GM18861 (cell line): ENCODE data around the gene SGK1.

Source experiments
- ATAC-seq: cut with Tn5 transposase; IDR thresholded peaks from one replicate; pipeline ENCODE4 v1.9.1; 2021; ENCODE audit not compliant: unreplicated experiment

Gene SGK1

DNA sequence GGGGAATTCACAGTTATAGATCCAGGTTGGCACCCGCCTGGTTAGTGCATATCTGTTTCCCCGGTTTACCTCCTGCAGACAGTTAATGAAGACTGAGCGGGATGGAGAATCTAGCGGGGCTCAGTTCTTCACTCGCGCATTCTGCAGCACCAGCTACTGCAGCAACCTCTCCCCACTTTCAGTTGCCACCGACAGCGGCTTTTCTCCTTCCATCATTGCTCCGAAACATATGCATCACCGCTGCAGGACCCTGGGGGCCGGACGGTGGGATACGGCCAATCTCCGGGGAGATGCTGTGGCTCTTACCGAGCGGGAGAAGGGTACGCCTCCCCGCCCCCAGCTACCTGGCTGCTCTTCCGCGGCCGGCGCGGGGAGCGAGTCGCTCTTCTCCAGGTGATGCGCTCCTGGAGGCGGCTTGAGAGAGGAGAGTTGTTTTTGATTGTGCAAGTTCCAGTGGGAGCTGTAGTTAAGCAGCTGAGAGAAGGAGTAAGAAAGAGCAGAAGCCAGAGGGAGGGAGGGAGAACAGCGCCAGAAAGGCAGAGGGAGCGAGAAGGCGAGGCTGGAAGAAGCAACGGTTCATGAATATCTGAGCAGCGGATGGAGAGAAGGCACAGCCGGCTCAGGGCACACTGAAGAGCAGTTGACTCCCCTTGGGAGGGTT is at the start of gene SGK1:
SGK1 (minus strand) TSS at position 642 of the 661 bp plus-strand sequence. CDS start 652 bp downstream, outside the sequence.
- no peak for ATAC-seq

DNA sequence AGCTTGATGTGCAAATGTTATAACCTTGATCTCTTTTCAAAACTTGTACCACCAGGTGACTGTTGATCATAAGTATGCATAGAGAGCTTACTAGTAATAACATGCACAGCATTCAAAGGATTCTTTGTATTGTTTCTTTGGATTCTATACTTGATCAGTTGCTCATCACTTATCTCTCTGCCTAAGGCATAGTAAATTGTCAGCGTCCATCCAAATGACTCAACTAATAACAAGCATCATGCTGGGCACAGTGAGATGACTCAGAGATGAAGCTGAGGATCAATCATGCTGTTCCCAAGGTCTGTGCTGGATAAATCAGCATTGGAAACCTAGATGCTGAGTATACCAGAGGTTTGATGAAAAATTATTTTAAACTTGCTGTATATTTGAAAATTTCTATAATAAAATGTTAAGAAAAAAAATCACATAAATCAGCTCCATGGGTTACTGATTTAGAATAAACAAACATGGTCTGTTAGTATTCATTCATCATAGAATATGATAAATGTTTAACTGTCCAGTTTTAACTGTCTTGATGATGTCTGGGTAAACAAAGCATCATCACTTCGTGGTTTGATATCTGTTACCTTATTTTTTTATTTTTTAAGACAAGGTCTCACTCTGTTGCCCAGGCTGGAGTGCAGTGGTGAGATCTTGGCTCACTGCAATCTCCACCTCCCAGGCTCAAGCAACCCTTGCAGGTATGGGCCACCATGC is 45.6 kb upstream of the SGK1 start:
- ATAC-seq, result no peak

DNA sequence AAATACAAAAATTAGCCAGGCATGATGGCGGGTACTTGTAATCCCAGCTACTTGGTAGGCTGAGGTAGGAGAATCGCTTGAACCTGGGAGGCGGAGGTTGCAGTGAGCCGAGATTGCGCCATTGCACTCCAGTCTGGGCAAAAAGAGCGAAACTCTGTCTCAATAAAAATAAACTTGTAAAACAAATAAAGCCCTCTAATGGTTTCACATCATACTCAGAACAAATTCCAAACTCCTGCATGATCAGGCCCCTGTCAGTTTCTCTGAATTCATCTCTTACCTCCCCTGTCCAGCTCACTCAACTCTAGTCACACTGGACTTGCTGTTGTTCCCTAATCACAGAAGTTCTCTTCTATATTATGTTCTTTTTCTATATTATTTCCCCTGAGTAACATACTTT is 43.1 kb upstream of the SGK1 start:
- no peak for ATAC-seq

DNA sequence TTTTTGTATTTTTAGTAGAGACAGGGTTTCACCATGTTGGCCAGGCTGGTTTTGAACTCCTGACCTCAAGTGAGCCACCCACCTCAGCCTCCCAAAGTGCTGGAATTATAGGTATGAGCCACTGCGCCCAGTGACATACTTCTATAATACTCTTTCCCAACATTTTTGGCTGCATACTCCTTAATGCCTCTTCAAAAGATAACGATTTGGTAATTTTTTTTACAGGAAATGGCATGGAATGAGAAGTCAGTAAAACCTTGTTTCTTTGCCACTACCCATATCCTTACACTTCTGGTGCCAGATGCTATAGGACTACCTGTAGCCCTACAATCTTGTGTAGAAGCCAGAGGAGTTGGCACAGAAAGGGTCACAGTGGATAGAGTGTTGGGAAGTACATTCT is 41.4 kb upstream of the SGK1 start:
- no peak for ATAC-seq

DNA sequence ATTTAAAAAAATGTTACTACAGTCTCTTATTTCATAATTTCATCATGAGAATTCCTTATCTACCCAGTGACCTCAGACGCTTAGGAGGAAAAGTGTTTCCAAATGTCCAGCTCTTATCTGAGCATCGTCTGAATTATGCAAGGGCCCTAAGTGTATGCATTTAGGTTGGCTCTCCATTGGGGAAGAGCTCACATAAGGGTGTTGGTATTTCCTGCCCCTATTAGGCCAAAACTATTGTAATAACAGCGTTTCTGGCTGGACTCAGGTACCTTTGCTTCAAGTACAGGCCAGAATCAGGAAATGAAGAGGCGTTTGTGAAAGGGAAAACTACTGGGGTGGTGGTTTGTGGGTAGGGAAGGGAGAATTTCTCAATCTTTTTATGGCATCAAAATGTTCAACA is 40.4 kb upstream of the SGK1 start:
- no peak for ATAC-seq

DNA sequence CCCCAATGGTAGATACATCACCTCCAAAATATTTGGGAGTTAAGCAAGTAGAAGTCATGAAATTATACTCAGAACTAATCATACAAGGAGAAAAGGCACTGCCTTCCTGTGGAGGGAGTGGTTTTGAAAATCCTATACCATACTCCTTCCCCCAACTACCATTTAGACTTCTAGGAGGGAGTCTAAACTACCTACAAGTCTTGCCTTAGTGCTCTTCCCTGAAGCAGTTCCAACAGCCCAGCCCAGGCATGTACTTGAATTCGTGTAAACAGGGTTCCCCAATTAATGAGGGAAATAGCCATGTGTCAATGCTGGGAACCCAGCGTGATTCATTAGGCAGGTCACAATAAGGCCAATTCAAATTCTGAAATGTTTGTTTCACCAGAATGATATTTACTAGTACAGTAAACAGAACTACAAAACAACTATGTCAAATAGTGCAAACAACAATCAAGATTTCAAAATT is 39.1 kb upstream of the SGK1 start:
- ATAC-seq, result no peak

DNA sequence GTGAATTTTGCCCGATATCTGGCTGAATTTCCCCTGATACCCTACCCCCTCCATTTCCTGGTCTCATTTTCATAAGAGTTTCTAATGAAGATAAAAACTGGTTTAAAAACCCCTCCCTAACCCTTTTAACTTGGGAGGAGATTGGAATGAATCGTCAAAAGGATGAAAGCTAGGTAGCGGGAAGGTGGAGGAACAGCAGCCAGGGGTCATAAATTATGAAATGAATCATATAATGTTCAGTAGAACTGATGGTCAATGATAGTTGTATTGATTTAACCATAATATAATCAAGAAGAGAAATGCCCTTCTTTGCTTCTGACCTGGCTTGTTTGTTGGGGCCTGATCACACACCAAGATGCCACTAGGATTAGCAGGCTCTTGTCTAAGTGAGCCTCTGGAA is 38.5 kb upstream of the SGK1 start:
- no peak for ATAC-seq

DNA sequence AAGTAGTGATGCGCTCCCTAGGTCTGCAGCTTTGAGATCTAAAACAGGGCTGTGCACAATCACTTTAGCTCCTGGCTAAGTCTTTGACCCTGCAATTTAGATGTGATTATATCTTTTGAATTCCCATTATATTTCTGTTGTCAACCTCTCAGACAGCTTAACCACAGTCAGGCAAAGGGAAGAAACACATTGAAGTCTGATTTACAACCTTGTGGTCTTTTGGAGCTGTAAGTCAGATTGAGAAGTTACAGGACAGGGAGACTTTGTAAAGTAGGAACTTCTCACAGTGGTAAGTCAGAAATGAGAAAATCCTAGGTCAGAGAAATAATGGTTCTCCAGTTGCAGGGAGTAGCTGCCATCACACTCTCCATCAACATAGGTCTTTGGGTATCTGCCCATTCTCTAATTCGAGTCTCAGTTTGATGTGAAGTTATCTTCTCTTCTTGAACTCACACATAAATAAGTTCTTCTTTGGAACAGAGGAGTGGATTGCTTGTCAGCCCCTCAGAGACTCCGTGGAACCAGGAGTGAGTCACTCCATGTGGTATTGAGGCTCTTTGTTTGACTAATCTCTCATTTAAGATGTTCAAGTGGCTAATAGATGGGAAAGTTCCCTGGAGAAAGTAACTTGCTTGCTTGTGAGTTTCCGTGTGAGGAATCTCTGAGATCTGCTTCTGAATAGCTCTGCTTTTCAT is 35.0 kb upstream of the SGK1 start:
- ATAC-seq, result no peak

DNA sequence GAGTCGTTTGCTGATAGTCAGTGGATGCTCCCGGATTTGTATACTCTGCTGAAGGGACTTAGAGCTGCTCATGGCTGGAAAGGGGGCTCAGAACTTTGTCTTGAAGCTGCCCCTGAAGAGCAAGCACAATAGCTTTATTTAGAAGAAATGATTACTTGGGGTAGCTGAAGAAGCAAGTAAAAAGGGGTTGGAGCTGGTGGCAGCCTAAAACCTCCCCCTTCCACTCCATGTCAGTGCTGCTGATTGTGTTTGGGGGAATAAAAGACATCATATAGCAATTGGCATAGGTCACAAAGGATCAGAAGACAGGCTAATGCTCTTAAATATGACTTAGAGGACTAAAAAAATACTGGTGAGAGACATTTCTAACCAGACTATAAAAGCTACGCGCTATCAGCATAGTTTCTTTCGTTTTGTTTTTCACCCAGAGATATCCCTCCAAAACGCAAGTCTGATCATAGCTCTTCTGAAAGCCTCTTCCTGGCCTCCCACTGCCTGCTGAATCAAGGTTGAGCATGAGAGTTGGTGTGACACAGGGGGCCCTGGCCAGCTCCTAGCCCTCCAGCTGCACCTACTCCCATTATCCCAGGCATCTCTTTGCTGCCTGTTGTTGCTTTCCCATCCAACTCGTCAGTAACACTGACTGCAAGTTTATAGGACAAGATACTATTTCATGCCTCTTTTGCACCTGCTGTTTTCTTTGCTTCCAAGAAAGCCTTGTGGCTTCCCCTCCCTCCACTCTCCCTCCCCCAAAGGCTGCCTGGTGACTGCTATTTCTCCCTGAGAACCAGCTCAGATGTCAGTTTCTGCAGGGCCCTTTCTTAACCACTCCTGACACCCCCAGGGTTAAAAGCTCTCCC is 33.9 kb upstream of the SGK1 start:
- no peak for ATAC-seq

DNA sequence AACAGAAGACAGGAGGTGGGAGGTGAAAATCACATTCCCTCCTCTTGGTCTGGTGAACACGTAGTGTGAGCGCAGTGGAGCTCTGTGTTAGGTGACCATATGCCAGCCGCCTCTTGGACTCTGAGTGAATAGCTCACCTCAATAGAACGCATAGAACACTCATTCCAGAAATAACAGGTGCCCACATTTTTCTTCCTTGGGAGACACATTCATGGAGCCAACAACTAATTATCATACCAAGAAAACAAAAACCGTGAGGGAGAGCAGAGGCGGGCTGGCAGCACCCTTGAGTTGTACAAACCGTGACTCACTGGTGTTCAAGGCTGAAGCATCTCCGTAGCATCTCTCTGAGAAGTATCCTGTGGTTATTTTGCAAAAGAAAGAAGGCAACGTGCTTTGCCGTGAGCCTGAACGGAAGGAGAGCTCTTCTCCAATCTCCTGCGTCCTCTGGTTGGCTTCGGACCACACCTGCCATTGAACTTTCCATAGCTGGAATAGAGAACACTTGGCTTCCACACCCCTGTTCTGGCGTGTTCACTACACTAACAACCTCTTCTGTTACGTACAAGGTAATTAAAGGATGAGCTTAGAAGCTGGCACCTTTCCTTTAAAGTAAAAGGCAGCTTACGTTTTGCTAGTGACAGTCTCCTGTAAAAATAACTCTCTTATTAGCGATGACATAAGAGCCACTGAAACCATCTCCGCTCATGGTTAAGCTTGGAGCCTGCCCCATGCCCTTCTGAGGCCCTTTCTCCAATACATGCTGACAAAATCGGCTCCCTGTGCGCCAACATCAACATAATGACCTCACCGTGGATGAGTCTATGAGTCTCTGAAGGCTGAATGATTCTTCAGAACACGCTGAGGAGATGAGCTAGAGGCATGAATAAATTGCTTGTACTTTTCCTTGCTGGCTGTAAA is 30.2 kb upstream of the SGK1 start:
- no peak for ATAC-seq

DNA sequence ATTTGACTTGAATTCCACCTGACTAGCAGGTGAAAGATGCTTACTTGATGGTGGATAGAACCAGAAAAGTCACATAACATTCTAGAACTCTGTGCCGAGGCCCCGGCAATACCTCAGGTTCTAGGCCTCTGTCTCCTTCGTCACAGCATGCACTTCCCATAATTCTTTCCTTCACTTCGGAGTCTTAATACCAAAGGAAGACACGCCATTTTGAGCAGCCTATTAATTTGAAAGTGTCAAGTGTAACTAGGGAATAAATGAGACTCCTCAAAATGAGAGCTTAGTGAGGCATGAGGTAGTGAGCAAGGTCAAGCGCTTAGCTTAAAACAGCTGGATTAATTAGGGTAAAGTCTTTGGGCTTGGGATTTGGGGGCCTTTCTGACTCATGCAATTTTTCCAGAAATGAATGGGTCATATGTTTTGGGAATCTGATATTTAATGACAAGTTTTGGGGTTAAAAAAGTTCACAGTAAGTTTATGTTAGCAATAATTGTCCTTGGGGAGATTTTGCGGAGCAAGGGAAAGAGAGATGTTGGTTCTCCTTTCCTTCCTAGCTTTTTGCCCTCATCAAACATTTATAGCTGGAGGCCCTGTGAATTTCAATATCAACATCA is 29.1 kb upstream of the SGK1 start:
- ATAC-seq, result no peak

DNA sequence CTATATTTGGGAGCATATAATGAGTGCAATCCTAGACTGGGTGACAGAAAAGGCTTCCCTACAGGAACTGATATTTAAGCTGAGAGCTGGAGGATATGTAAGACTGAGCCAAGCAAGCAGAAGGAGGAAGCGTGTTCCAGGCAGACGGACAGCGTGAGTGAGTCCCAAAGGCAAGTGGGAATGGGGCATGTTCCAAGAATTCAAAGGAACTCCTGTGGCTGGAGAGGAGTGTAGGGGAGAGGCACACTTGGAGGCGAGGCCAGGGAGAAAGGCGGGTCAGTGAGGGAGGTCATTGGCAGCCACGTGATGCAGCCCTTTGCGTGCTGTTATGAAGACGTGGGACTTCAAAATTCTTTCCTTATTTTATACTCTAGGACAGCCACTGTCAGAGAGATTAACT is 27.9 kb upstream of the SGK1 start:
- no peak for ATAC-seq

DNA sequence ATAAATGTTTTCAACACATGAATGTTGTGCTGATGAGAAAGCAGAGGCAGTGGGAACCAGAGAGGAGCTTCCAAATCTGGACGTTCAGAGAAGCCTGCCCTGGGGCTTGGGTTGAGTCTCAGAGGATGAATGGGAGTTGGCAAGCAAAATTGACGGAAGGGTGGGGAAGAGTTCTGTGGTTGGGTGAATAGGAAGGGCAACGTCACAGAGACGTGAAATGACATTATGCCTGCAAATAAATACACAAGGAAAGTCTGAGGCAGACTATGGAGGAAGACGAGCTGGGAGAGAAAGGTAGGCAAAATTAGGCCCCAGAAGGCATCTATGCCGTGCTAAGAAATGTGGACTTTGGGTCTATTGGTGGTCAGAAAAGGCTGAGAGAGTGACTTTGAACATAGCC is 25.2 kb upstream of the SGK1 start:
- ATAC-seq, result no peak

DNA sequence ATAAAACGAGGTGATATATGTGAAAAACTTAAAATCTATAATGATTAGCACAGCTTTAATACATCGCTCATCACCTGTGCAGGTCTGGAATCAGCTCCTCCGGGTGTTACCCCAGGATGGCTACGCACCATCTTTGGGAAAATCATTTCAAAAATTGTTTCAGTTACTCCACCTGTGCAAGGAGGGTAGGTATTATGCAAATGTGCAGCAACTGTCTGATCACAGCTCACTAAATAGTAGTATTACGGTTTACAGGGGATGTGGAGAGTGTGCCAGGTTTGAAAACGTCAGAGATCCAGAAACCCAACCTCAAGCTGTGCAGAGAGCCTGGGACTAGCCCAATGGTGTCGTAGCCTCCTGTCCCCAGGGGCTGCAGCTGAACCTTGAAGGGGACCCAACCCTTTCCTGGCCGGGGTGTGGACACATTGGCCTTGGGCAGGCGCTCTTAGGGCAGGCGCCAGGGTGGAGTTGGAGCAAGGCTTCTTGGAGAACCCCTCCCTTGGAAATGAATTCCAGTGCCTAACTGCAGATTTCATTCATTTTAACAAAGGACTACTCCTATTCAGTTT is 24.2 kb upstream of the SGK1 start:
- no peak for ATAC-seq

DNA sequence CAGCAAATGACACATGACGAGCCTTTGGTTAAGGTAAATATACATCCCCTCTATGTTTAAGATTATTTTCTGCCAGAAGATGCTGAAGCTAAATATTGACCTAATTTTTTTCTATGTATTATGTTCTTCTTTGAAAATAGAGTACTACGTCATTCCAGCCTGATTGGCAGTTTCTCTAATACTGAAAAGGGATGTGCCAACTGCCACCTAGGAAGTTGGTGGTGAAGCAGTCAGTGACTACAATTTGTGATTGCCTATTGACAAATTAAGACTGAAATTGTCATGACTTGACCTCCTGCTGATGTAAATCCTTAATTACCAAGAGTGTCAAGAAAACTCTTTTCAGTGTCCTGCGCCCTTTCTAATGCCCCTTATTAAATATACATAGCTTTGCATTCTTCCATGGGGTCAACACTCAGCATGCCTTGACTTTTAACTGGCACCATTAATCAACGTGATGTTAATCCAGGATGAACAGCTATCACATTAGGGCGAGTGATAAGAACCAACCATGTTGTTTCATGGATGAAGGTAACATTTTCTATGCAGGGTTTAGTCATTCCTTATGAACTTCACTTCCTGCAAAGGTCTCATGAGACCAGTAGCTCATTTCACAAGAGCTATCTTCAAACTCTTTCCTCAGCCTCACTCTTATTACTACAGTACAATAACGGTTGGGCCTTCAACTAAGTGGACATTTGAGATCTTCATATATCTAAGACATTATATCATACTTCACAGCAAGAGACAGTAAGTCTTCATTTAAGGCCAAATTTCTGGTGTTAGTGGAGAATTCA is 22.5 kb upstream of the SGK1 start:
- no peak for ATAC-seq

DNA sequence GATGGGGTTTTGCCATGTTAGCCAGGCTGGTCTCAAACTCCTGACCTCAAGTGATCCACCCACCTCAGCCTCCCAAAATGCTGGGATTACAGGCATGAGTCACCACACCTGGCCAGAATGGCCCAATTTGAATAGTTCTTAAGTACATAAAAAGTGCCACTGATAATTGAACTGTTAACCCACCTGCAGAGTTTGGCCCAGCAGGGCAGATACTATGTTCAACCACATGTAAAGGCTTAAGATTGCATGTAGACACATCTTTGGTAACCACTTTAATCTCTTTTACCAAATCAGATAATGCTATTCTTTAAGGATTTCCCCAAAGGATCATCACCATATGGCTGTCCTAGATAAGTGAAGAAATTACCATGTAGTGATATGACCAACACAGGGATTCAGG is 21.3 kb upstream of the SGK1 start:
- ATAC-seq, result no peak

DNA sequence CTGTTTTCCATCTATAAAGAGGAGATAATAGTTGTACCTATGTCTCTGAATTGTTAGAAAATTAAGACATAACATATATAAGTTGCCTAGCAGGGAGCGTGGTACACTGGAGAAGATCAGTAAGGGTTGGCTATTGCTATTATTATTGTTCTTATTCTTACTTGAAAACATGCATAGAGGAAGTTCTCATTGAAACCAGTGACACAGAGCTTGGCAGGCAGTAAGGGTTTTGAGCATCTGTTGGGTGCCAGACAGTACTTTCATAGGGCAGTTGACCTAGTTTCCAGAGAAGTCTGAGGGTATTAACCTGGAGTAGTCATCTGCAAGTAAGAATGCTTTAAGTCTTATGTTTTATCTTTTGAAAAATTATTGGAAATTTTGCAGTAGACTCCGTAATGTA is 13.3 kb upstream of the SGK1 start:
- no peak for ATAC-seq

DNA sequence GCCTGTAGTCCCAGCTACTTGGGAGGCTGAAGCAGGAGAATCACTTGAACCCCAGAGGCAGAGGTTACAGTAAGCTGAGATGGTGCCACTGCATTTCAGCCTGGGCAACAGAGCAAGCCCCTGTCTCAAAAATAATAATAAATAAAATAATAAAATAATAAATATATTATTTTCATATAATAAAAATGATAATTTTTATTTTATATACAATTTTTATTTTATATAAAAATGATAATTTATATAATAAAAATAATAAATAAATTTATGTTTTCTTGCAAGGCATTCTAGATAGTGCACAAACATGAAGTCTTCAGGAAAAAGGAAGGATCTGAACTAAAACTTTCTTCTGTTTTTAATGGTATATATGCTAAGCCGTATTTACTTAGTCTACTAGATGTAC is 12.6 kb upstream of the SGK1 start:
- no peak for ATAC-seq

DNA sequence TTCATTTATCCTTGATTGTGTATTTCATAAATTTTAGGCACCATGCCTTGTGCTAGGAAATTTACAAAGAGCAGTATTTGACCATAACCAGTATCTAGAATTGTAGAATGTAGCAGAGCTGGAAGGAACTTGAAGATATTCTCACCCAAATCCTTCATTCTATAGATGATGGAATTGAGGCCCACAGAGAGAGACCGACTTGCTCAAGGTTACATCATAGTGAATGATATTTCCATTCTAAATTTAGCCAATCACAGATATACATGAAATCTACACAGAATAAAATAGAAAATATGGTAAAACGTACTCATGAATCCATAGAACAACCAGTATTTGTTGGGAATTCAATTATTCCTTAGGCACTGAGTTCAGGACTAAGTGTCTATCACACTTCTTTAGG is 10.9 kb upstream of the SGK1 start:
- no peak for ATAC-seq
